ENCODE results near the gene RERE.

DNA sequence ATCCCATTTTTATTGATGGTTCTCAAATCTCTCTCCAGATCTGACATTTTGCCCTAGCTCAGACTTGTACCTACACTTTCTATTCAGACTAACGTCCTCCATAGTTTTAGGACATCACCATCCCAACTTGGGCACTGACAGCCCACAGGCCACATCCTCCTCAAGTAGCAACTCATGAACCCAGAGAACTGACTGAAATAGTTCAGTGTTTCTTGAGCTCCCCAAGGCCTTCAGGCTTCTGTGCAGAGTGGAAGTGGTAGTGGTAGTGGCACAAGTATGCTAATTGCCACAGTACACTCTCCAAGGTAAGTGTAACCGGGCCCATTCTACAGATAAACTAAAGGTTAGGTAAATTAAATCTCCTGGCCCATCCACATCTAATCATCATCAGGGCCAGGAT is 387.0 kb downstream of the RERE start:
- TF ChIP-seq, protein P1, sequence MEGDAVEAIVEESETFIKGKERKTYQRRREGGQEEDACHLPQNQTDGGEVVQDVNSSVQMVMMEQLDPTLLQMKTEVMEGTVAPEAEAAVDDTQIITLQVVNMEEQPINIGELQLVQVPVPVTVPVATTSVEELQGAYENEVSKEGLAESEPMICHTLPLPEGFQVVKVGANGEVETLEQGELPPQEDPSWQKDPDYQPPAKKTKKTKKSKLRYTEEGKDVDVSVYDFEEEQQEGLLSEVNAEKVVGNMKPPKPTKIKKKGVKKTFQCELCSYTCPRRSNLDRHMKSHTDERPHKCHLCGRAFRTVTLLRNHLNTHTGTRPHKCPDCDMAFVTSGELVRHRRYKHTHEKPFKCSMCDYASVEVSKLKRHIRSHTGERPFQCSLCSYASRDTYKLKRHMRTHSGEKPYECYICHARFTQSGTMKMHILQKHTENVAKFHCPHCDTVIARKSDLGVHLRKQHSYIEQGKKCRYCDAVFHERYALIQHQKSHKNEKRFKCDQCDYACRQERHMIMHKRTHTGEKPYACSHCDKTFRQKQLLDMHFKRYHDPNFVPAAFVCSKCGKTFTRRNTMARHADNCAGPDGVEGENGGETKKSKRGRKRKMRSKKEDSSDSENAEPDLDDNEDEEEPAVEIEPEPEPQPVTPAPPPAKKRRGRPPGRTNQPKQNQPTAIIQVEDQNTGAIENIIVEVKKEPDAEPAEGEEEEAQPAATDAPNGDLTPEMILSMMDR (IDR thresholded peaks at IDR 0.05), result no peak
- no peak for TF ChIP-seq POLR2A (IDR thresholded peaks at IDR 0.05)

All from adrenal gland (tissue), 5 donors.